Kasumi-1 (cell line): ENCODE measurements around the gene RCSD1.

Experiments used
- DNase-seq, 2 experiments: peaks; one replicate each; lab custom pipeline; 2025; lab: John Stamatoyannopoulos, UW

RCSD1 gene

GRCh38 chr1:167669209-167670124 is 39.4 kb downstream of the RCSD1 start:
- DNase-seq: peak in 1 of 2 experiments; percentile 7

- no peak for DNase-seq
Observed at GRCh38 chr1:167670563-167670962, 40.5 kb downstream of the RCSD1 start.

GRCh38 chr1:167671727-167672511 is 41.9 kb downstream of the RCSD1 start:
- DNase-seq: no peak

GRCh38 chr1:167672831-167673230 is 42.8 kb downstream of the RCSD1 start:
- no peak for DNase-seq

GRCh38 chr1:167673265-167673664 is 43.2 kb downstream of the RCSD1 start:
- no peak for DNase-seq

- DNase-seq: no peak
Observed at GRCh38 chr1:167674156-167674555, 44.1 kb downstream of the RCSD1 start.

- no peak for DNase-seq
Observed at GRCh38 chr1:167675440-167675839, 45.4 kb downstream of the RCSD1 start.

GRCh38 chr1:167676205-167676915 is 46.3 kb downstream of the RCSD1 start:
- no peak for DNase-seq

GRCh38 chr1:167676916-167677848 is 47.1 kb downstream of the RCSD1 start:
- no peak for DNase-seq

- DNase-seq: no peak
Observed at GRCh38 chr1:167678422-167678821, 48.4 kb downstream of the RCSD1 start.

- DNase-seq: no peak
Observed at GRCh38 chr1:167678838-167679237, 48.8 kb downstream of the RCSD1 start.

- no peak for DNase-seq
Observed at GRCh38 chr1:167679714-167680113, 49.7 kb downstream of the RCSD1 start.

- DNase-seq: no peak
Observed at GRCh38 chr1:167681024-167681423, 51.0 kb downstream of the RCSD1 start.

- DNase-seq: no peak
Observed at GRCh38 chr1:167681451-167682098, 51.5 kb downstream of the RCSD1 start.

GRCh38 chr1:167683226-167683625 is 53.2 kb downstream of the RCSD1 start:
- no peak for DNase-seq

- DNase-seq: no peak
Observed at GRCh38 chr1:167683641-167684502, 53.8 kb downstream of the RCSD1 start.

GRCh38 chr1:167685844-167686243 is 55.8 kb downstream of the RCSD1 start:
- no peak for DNase-seq

- peak; percentile 61 to 78 for DNase-seq
Observed at GRCh38 chr1:167687919-167688519, 58.0 kb downstream of the RCSD1 start.

- DNase-seq: no peak
Observed at GRCh38 chr1:167689567-167689920, 59.5 kb downstream of the RCSD1 start.
